ENCODE data around the gene ADH4.

GRCh38 chr4:99148550-99148949, 4.5 kb upstream of the ADH4 start:
- TF ChIP-seq POLR2A (IDR thresholded peaks at IDR 0.05) (no peak), CTCF (IDR thresholded peaks at IDR 0.05) (no peak)
